Activated CD4-positive, alpha-beta memory T cell treated with anti-CD3 and anti-CD28 coated beads, Interleukin-2, amount 10 ng/mL, durations not matched to agents 7 days and 5 days (primary cell): ENCODE data around the gene S1PR4. TPM values are rescaled to one million over a fixed set of nuclear protein-coding genes. Genes with fewer than 3 reads are reported as not detected.
"Not testable (repeated sequence)": the region's sequence is repeated elsewhere in the genome, so short reads cannot be mapped to it uniquely, and the experiment has no call there.

ENCODE experiments used
- CTCF ChIA-PET: fragments of 350-600 bp; sonication (Branson Sonifier 250); formaldehyde crosslinking; loops from one replicate; lab custom pipeline; 2021; ENCODE audit warnings: antibody characterized with exemption, inconsistent platforms; lab: Charles Lee
- POLR2A ChIA-PET: fragments of 350-600 bp; sonication (Branson Sonifier 250); formaldehyde crosslinking; loops from one replicate; lab custom pipeline; 2021; ENCODE audit warnings: antibody characterized with exemption; lab: Charles Lee
- DNase-seq: peaks from one replicate; pipeline ENCODE4 v3.0.0-alpha.2; 2020
- H3K27ac Mint-ChIP-seq: one replicate; pipeline ENCODE4 v1.8.0; 2021; ENCODE audit warnings: mild to moderate bottlenecking, mixed read lengths
- H3K27me3 Mint-ChIP-seq: one replicate; pipeline ENCODE4 v1.8.0; 2021; ENCODE audit warnings: mixed read lengths
- H3K36me3 Mint-ChIP-seq: one replicate; pipeline ENCODE4 v1.8.0; 2021; ENCODE audit warnings: low read depth, mixed read lengths
- H3K4me1 Mint-ChIP-seq: one replicate; pipeline ENCODE4 v1.8.0; 2021; ENCODE audit warnings: mixed read lengths
- H3K4me3 Mint-ChIP-seq: one replicate; pipeline ENCODE4 v1.8.0; 2021; ENCODE audit warnings: mild to moderate bottlenecking, mixed read lengths
- H3K9me3 Mint-ChIP-seq: one replicate; pipeline ENCODE4 v1.8.0; 2021; ENCODE audit warnings: mixed read lengths
- total RNA-seq, 2 experiments: library from RNA; stranded (reverse); gene quantifications; one replicate each; pipeline ENCODE4 v1.2.3, GENCODE V29; 2021

Gene S1PR4
- total RNA-seq, 2 experiments from 2014 or later, result 275 to 280 TPM

DNA sequence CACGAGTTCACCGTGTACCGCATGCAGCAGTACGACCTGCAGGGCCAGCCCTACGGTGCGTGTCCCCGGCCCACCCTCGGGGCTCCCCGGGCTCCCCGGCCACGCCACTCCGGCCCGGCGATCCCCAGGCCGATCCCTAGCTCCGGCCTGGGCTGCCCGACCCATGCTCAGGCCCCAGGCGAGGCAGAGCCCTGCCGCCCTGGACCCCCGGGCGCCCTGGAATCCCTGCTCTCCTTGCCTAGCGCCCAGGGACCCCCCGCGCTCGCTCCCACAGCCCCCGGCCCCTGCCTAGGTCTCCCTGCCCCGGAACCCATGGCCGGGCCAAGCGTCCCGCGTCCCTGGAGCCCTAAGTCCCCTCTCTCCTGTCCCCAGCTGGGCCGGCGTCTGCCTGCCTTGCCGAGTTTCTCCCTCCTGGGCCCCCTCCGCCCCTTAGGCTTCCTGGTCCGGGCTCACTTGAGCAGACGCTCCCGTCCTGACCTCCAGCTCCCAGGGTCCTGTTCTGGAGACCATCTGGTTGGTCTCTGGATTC lies 7.7 kb downstream of the S1PR4 start:
- H3K4me3 Mint-ChIP-seq, result peak overlapping the region; percentile 88
- H3K36me3 Mint-ChIP-seq, result peaks cover 44% of the 10 kb centered on the region
- H3K4me1 Mint-ChIP-seq, result peaks cover 60% of the 10 kb centered on the region
- no peak for DNase-seq
- peak overlapping the region; percentile 82 for H3K27ac Mint-ChIP-seq
- no peaks in the 10 kb centered on the region for H3K27me3 Mint-ChIP-seq
- H3K9me3 Mint-ChIP-seq, result no peaks in the 10 kb centered on the region
- POLR2A ChIA-PET, result interaction anchor here (0.6 to 2.1 kb wide), 9 partner anchors 9 to 566 kb away, joined by 3 to 10 read pairs (median 4); partner anchors contain the start of gene DOHH
- CTCF ChIA-PET, result interaction anchor here (0.6 kb wide), 1 partner anchor 223 kb away, joined by 3 read pairs; no protein-coding TSS in a partner anchor

DNA sequence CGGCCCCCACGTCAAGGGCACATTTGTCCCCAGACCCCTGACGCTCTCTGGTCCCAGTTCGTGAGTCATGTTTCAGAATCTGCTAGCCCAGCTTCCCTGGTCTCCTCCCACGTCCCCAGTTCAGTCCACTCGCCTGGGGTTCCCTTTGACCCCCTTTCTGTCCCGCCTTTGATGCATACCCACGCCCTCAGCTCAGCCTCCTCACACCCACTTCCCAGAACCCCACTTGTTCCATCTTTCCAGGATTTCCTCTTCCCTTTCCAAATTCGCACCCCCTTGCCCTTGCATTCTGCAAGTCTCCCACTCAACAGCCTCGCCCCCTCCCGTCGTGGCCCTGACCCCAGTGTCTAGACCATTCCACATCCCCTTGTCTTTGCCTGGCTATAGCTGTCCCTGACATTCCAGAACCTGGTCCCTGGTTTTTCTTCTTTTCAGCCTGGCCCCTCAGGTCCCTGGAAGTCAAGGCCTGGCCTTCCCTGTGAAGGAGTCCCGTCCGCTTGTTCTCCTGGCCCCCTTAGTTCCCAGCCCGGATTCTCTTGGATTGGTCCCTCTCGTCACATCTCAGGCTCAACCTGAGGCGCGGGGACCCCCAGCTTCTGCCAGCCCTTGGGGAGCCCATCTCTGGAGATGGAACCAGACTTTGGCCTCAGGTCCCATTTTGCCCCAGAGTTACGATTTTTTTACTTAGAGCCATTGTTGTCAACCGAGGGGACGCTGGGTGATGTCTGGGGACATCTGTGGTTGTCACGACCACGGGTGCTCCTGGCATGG lies 8.5 kb downstream of the S1PR4 start:
- peaks cover 35% of the 10 kb centered on the region for H3K36me3 Mint-ChIP-seq
- no peak for DNase-seq
- H3K27ac Mint-ChIP-seq, result peak overlapping the region; percentile 82
- peaks cover 60% of the 10 kb centered on the region for H3K4me1 Mint-ChIP-seq
- CTCF ChIA-PET, result interaction anchor here (0.6 kb wide), 1 partner anchor 224 kb away, joined by 3 read pairs; no protein-coding TSS in a partner anchor
- no peaks in the 10 kb centered on the region for H3K27me3 Mint-ChIP-seq
- H3K4me3 Mint-ChIP-seq, result peak overlapping the region; percentile 88
- H3K9me3 Mint-ChIP-seq, result no peaks in the 10 kb centered on the region
- POLR2A ChIA-PET, result interaction anchor here (0.6 to 2.1 kb wide), 9 partner anchors 10 to 567 kb away, joined by 3 to 10 read pairs (median 4); partner anchors contain the start of gene DOHH

DNA sequence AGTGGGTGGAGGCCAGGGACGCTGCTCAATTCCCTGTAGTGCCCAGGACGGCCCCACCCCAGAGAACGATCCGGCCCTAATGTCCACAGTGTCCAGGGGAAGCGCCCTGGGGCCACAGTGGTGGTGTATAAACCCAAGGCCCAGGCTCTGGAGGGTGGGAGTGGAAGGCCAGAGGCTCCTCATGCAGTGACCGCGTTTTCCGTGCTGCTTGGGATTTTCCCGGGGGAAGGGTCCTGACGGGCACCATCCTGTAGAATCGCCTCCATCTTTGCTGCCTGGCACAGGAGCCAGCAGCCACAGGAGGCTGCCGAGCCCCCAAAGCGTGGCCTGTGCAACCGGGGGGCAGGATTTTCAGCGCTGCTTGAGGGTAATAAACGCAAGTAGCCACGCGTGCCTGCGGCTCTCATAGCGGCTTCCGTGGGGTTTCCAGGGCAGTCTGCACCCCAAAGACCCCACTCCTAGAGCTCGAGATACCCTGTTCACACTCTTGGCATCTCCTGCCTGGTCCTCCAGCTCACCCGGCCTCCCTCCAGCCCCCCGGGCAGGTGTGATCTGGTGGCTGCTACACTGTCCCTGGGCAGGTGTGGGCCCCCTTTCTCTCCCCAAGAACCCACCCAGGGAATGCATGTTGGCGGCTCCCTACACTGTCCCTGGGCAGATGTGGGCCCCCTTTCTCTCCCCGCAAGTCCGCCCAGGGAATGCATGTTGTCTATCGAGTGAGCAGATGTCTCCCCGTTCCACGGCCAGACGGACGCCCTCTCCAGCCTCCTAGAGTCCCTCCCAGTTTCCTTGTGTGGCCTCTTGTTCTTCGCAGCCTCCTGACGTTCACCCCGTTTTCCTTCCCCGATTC lies 9.3 kb downstream of the S1PR4 start:
- Mint-ChIP-seq H3K27ac (peak overlapping the region; percentile 34), H3K9me3 (no peaks in the 10 kb centered on the region), H3K36me3 (peaks cover 30% of the 10 kb centered on the region), H3K27me3 (no peaks in the 10 kb centered on the region), H3K4me3 (peak overlapping the region; percentile 88), H3K4me1 (peaks cover 57% of the 10 kb centered on the region)
- no peak for DNase-seq
- ChIA-PET CTCF (no interaction called here), POLR2A (interaction anchor here (1.0 to 2.4 kb wide), 2 partner anchors 9 to 84 kb away, joined by 4 to 12 read pairs; partner anchors contain the start of gene S1PR4)

DNA sequence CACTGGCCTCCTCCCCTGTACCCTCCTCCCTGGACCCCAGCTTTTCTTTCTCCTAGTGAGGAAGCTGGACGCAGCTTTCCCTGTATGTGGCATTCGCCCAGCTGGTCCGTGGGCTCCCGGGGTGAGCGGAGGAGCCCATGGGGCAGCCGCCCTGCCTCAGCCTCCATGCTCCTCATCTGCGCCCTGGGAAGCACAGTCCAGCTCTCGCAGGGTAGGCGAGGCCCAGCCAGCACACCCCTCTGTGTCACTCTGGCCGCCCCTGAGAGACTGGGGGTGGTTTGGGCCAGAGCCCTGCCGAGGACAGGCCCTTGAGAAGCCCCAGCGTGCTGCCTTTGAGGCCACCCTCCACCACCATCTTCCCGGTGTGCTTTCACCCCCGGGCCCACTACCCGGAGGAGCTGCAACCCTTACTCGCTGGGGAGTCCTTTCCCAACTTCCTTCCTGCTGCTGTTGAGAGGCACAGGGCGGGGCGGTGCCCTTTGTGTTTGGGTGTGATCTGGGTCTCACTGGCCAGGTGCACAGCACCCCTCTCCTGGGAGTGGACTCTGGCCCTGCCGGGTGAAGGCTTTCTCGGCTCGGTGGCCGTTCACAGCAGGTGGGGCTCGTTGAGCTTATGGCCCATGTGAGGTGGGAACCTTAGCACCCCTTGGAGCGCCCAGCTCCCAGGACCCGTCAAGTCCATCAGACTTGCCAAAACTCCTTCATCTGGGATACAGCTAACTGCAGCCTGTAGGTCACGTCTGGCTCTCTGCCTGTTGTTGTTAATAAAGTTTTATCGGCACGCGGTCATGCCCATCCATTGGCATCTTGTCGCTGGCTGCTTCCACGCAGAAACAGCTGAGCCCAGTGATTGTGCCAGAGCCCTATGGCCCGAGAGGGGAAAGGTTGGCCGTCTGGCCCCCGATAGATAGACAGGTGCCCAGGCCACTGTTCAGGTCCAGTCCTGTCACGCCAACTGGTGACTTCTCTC lies 10.3 kb downstream of the S1PR4 start:
- peak overlapping the region; percentile 34 for H3K27ac Mint-ChIP-seq
- peak overlapping the region; percentile 54 for H3K4me3 Mint-ChIP-seq
- H3K27me3 Mint-ChIP-seq, result no peaks in the 10 kb centered on the region
- H3K4me1 Mint-ChIP-seq, result peaks cover 49% of the 10 kb centered on the region
- CTCF ChIA-PET, result no interaction called here
- peaks cover 21% of the 10 kb centered on the region for H3K36me3 Mint-ChIP-seq
- no peak for DNase-seq
- no peaks in the 10 kb centered on the region for H3K9me3 Mint-ChIP-seq
- POLR2A ChIA-PET, result interaction anchor here (0.6 to 2.4 kb wide), 3 partner anchors 10 to 127 kb away, joined by 3 to 12 read pairs (median 3); partner anchors contain the start of genes S1PR4 and TLE5

DNA sequence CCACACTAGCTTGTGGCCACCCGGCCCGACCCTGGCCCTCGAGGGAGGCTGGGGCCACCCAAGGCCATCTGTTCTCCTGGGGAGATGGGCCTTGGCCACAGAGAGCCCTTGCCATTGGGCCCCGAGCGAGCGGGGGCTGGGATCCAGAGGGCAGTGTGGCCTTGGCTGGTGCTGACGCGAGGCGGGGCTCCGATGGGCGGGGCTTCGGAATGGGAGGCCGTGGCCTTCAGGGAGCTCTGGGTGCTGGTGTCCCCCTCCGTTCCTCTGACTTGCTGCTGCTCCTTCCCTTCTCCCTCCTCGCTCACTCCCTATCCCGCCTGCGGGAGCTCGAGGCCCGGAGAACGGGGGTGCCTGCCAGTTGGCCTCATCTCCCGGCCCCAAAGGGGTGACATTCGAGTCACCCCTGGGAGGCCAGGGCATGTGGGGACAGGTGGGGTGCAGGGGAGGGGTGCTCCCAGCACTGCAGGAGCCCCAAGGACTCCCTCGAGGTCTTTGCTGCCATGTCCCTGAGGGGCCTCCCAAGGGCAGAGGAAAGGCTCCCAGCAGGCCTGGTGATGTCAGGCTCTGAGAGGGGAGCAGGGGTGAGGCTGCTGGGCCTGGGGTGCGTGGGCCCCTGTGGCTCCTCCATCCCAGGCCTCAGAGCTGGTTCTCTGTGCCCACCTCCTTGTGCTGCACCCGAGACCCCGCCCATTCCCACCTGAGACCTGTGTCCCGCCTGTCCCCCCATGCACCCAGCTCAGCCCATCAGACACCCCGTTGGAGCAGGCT lies 11.3 kb downstream of the S1PR4 start:
- Mint-ChIP-seq H3K27me3 (no peaks in the 10 kb centered on the region), H3K4me1 (peaks cover 39% of the 10 kb centered on the region), H3K27ac (peak overlapping the region; percentile 34), H3K36me3 (peaks cover 18% of the 10 kb centered on the region), H3K4me3 (no peak overlapping the region), H3K9me3 (no peaks in the 10 kb centered on the region)
- DNase-seq, result no peak
- POLR2A ChIA-PET, result interaction anchor here (0.6 to 2.4 kb wide), 3 partner anchors 11 to 51 kb away, joined by 3 to 12 read pairs (median 3); partner anchors contain the start of gene S1PR4
- CTCF ChIA-PET, result no interaction called here

GRCh38 chr19:3190470-3190770 lies 11.9 kb downstream of the S1PR4 start:
- Mint-ChIP-seq H3K27me3 (no peaks in the 10 kb centered on the region), H3K4me3 (no peak overlapping the region), H3K4me1 (peaks cover 34% of the 10 kb centered on the region), H3K9me3 (no peaks in the 10 kb centered on the region), H3K36me3 (peaks cover 13% of the 10 kb centered on the region), H3K27ac (no peak overlapping the region)
- POLR2A ChIA-PET, result no interaction called here
- DNase-seq, result no peak
- CTCF ChIA-PET, result no interaction called here

- no peak overlapping the region for H3K4me3 Mint-ChIP-seq
- peaks cover 33% of the 10 kb centered on the region for H3K4me1 Mint-ChIP-seq
- no peaks in the 10 kb centered on the region for H3K27me3 Mint-ChIP-seq
- CTCF ChIA-PET, result no interaction called here
- no peaks in the 10 kb centered on the region for H3K9me3 Mint-ChIP-seq
- H3K36me3 Mint-ChIP-seq, result peaks cover 11% of the 10 kb centered on the region
- DNase-seq, result no peak
- H3K27ac Mint-ChIP-seq, result no peak overlapping the region
- POLR2A ChIA-PET, result no interaction called here
Measured at GRCh38 chr19:3190921-3191805, 12.6 kb downstream of the S1PR4 start.

GRCh38 chr19:3191806-3192104 lies 13.2 kb downstream of the S1PR4 start:
- CTCF ChIA-PET, H3K9me3 Mint-ChIP-seq, H3K4me3 Mint-ChIP-seq, H3K27ac Mint-ChIP-seq, DNase-seq, H3K27me3 Mint-ChIP-seq, H3K36me3 Mint-ChIP-seq, POLR2A ChIA-PET: not testable (repeated sequence)
- H3K4me1 Mint-ChIP-seq, result peaks cover 30% of the 10 kb centered on the region

- H3K27me3 Mint-ChIP-seq, result no peaks in the 10 kb centered on the region
- no peak for DNase-seq
- no peaks in the 10 kb centered on the region for H3K9me3 Mint-ChIP-seq
- no peak overlapping the region for H3K4me3 Mint-ChIP-seq
- no peak overlapping the region for H3K27ac Mint-ChIP-seq
- H3K36me3 Mint-ChIP-seq, result peaks cover 5% of the 10 kb centered on the region
- peaks cover 25% of the 10 kb centered on the region for H3K4me1 Mint-ChIP-seq
- ChIA-PET CTCF (no interaction called here), POLR2A (no interaction called here)
Measured at GRCh38 chr19:3192228-3192635, 13.7 kb downstream of the S1PR4 start.

GRCh38 chr19:3192684-3193083 lies 14.1 kb downstream of the S1PR4 start:
- H3K27me3 Mint-ChIP-seq, result no peaks in the 10 kb centered on the region
- H3K4me1 Mint-ChIP-seq, result peaks cover 21% of the 10 kb centered on the region
- H3K4me3 Mint-ChIP-seq, result no peak overlapping the region
- peaks cover 5% of the 10 kb centered on the region for H3K36me3 Mint-ChIP-seq
- no peaks in the 10 kb centered on the region for H3K9me3 Mint-ChIP-seq
- ChIA-PET POLR2A (no interaction called here), CTCF (no interaction called here)
- no peak for DNase-seq
- H3K27ac Mint-ChIP-seq, result no peak overlapping the region
